EL (cell line): ENCODE measurements around the gene INPP5J.
"Not testable (repeated sequence)": the region's sequence is repeated elsewhere in the genome, so short reads cannot be mapped to it uniquely, and the experiment has no call there.

Source experiments
- DNase-seq: peaks from one replicate; pipeline ENCODE4 v3.0.0-alpha.2; 2016

Gene INPP5J

GRCh38 chr22:31088233-31088986 is 34.4 kb upstream of the INPP5J start:
- DNase-seq = no peak

GRCh38 chr22:31089160-31090100 is 33.3 kb upstream of the INPP5J start:
- DNase-seq = peak; percentile 36

DNA sequence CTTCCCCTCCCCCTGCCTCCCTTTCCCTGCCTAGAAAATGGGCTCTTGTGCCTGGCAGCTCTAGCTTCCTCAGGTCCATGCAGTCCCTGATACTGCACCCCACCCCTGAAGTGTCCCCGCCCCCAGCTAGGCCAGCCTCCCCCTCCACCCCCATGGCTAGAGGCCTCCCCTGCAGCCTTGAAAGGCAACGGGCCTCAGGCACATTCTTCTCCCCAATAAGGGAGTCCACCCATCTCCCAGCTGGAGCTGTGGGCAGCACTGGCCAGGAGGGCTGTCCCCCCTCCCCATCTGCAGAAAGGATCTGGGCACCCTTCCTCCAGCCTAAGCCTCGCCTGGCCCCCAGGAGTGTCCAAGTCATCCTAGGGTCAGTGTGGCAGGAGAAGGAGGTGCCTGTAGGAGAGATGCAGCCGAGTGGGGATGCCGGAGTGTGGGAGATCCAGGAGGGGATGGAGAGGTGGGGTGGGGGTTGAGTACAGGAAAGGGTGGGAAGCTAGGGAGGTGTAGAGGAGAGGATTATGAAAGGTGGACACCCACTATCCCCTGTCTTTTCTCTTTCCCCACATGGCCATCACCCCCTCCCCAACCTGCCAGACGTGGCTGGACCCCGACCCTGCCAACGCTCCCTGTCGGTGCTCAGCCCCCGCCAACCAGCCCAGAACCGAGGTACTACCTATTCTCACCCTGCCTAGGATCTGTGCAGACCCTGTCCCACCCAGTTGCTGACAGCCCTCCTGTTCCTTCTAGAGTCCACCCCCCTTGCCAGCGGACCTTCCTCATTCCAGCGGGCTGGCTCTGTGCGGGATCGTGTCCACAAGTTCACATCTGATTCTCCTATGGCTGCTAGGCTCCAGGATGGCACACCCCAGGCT is 32.3 kb upstream of the INPP5J start:
- DNase-seq = no peak

- DNase-seq = no peak
These were observed 31.4 kb upstream of the INPP5J start for GRCh38 chr22:31091106-31091975.

GRCh38 chr22:31092161-31092560 is 30.6 kb upstream of the INPP5J start:
- no peak for DNase-seq

GRCh38 chr22:31093086-31093850 is 29.5 kb upstream of the INPP5J start:
- no peak for DNase-seq

DNA sequence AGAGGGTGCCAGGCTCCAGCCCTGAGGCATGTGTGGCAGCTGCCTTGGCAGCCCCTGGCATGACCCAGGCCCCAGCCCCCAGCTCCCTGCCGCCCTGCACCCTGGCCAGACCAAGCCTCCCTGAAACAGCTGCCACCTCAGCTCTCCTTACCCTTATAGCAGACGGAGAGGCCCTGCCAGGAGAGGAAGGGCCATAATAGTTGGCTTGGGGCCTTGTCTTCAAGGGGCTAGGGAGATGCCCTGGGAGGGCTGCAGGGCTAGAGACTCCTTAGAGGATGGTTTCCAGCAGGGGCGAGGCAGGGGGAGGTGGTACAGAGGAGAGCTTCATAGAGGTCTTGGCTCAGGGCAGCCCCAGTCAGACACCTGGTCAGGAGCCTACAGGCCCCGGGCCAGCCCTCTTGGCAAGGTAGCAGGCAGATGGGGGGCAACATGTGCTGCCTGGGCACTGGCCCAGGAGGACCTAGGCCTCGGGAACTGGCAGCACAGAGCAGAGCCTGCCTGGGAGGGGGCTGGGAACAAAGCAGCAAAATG is 28.7 kb upstream of the INPP5J start:
- no peak for DNase-seq

GRCh38 chr22:31094741-31095140 is 28.0 kb upstream of the INPP5J start:
- no peak for DNase-seq

DNA sequence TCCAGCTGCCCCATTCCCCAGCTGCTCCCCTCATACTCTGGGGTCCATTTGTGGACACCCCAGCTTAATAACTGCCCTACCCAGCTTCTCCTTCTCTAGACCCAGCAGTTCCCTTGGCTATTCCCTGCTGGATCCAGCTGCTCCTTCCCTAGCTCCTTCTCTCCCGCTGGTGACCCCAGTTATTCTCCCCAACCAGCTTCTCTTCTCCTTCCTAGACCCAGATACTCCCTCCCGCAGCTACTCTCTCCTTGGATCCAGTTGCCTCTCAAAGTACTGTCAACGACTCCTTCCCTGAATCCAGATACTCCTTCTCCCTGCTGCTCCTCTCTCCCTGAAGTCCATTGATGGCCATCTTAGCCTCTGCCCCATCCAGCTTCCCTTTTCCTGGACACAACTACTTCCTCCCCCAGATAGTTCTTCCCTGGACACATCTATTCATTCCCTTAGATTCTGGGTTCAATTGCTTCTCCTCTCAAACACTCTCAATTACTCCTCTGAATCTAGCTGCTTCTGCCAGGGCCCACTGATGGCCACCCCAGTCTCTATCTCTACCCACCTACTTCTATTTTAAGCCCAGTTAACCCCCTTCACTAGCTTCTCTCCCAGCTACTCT is 27.0 kb upstream of the INPP5J start:
- DNase-seq = no peak

GRCh38 chr22:31096657-31097279 is 26.0 kb upstream of the INPP5J start:
- DNase-seq = no peak

GRCh38 chr22:31097539-31097938 is 25.2 kb upstream of the INPP5J start:
- not testable (repeated sequence) for DNase-seq

DNA sequence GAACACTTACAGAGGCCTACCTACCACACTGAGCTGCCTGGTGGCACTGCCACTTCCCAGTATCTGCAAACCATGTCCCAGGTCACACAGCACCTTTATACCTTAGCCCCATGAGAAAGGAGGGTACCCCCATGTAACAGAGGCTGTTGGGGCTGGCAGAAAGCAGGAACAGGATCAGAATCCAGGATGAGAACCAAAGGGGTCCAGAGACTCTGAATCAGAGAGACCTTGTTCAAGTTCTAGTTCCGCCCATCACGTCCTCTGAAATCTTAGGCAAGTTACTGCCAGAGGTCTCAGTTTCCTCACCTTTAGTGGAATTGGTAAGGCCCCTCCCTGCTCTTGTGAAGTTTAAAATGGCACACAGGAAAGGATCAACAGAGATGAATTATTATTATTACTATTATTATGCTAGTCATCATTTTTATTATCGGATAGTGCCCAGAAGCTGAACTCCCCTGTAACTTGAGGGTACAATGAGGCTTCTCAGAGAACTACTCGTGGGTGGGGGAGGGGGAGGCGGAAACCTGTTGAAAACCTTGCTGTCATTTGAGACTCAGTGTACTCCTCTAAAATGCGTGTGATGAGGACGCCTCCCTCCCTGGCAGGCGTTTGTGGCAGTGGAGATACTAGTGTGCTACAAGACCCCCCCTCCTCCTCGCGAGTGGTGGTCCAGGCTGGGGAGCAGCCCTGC is 24.7 kb upstream of the INPP5J start:
- no peak for DNase-seq

DNA sequence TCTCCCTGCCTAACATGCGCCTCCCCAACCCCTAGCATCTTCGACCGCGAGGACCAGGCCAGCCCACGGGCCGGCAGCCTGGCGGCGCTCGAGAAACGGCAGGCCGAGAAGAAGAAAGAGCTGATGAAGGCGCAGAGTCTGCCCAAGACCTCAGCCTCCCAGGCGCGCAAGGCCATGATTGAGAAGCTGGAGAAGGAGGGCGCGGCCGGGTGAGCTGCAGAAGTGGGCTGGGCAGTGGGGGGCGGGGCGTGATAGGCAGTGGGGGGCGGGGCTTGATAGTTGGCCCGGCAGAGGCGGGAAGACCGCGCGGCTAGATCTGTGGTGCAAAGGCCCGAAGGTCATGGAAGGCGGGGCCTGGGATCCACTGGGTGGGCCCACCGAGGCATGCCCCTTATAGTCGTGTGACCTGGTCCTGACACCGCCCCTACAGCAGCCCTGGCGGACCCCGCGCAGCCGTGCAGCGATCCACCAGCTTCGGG is 24.1 kb upstream of the INPP5J start:
- DNase-seq = no peak

- DNase-seq = no peak
These were observed 23.4 kb upstream of the INPP5J start for GRCh38 chr22:31099386-31099785.

- DNase-seq = no peak
These were observed 22.7 kb upstream of the INPP5J start for GRCh38 chr22:31099841-31100761.

- no peak for DNase-seq
These were observed 21.8 kb upstream of the INPP5J start for GRCh38 chr22:31100762-31101525.

- peak; percentile 92 for DNase-seq
These were observed 20.2 kb upstream of the INPP5J start for GRCh38 chr22:31102441-31103081.
